Mesothelial cell of epicardium (in vitro differentiated cells): ENCODE data around the gene RPL15. TPM values are rescaled to one million over a fixed set of nuclear protein-coding genes. Genes with fewer than 3 reads are reported as not detected.

ENCODE experiments used
- DNase-seq, 2 experiments: peaks; one replicate each; pipeline ENCODE4 v3.0.0; 2021; ENCODE audit warnings: low spot score in 2 of 2; ENCODE audit not compliant: unreplicated experiment in 2 of 2
- H3K27ac Mint-ChIP-seq: 2 replicates; pipeline ENCODE4 v1.8.0; 2021; ENCODE audit warnings: mixed read lengths
- H3K27me3 Mint-ChIP-seq: 2 replicates; pipeline ENCODE4 v1.8.0; 2021; ENCODE audit warnings: low read depth, mixed read lengths
- H3K36me3 Mint-ChIP-seq: 2 replicates; pipeline ENCODE4 v1.8.0; 2021; ENCODE audit warnings: mixed read lengths
- H3K4me1 Mint-ChIP-seq: 2 replicates; pipeline ENCODE4 v1.8.0; 2021; ENCODE audit warnings: mixed read lengths
- H3K4me3 Mint-ChIP-seq: 2 replicates; pipeline ENCODE4 v1.8.0; 2021; ENCODE audit warnings: mild to moderate bottlenecking, moderate library complexity, mixed read lengths
- H3K9me3 Mint-ChIP-seq: 2 replicates; pipeline ENCODE4 v1.8.0; 2021; ENCODE audit warnings: mixed read lengths
- CTCF ChIP-seq: fragments of 200-600 bp; sonication (generic); IDR thresholded peaks from one replicate; pipeline ENCODE4 v1.5.0; 2021; ENCODE audit warnings: antibody characterized with exemption; ENCODE audit not compliant: unreplicated experiment
- total RNA-seq: library from RNA; stranded (reverse); gene quantifications from 3 replicates; pipeline ENCODE4 v1.2.1, GENCODE V29; 2021

Gene RPL15
- total RNA-seq, 1 donor from 2014 or later = 1,989 TPM

- Mint-ChIP-seq H3K4me1 (peaks cover 31% of the 10 kb centered on the region), H3K36me3 (no peaks in the 10 kb centered on the region), H3K4me3 (peak overlapping the region; percentile 36), H3K9me3 (no peaks in the 10 kb centered on the region), H3K27me3 (no peaks in the 10 kb centered on the region), H3K27ac (no peak overlapping the region)
- DNase-seq = no peak
- TF ChIP-seq CTCF = no peak
Measured at GRCh38 chr3:23945663-23945912, 28.7 kb downstream of the RPL15 start.

DNA sequence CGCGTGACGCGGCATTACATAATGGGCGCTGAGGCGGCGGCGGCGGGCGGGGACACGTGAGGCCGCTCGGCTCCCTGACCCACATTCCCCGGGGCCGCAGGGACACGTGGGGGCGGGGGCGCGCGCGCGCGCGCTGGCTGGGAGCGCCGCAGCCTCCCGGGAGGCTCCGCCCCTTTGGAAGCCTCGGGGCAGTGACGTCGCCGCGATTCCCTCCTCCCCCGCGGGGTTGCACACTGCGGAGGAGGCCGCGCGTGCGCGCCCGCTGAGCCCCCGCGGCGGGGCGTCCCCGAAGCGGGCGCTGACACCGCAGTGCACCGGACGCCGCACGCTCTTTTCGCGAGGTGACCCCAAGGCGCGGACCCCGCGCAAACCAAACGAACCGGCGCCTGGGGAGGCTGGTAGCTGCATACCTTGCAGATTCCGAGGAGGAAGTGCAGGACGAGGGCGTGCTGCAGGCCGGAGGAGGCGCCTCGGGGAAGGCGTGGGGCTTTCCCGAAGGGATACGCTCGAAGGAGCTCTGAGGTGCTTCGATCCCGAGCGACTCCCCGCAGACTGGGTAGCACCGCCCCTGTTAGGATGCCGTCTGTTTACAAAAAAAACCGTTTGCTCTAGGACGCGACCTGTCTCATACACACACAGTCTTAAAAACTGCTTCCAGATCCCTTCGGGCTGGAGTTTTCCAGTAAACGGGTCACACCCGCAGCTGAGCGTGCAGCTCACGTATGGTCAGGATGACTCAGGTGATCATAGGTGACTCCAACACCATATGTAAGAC, 29.2 kb downstream of the RPL15 start:
- no peaks in the 10 kb centered on the region for H3K36me3 Mint-ChIP-seq
- H3K4me1 Mint-ChIP-seq = peaks cover 33% of the 10 kb centered on the region
- H3K27me3 Mint-ChIP-seq = no peaks in the 10 kb centered on the region
- peak; percentile 98 for DNase-seq
- no peak for TF ChIP-seq CTCF
- peak overlapping the region; percentile 97 for H3K27ac Mint-ChIP-seq
- H3K4me3 Mint-ChIP-seq = peak overlapping the region; percentile 80
- H3K9me3 Mint-ChIP-seq = no peaks in the 10 kb centered on the region

GRCh38 chr3:23948761-23949160, 31.8 kb downstream of the RPL15 start:
- Mint-ChIP-seq H3K27ac (no peak overlapping the region), H3K9me3 (no peaks in the 10 kb centered on the region), H3K4me1 (peaks cover 46% of the 10 kb centered on the region), H3K36me3 (no peaks in the 10 kb centered on the region), H3K27me3 (no peaks in the 10 kb centered on the region), H3K4me3 (no peak overlapping the region)
- no peak for TF ChIP-seq CTCF
- no peak for DNase-seq

GRCh38 chr3:23949784-23950183, 32.9 kb downstream of the RPL15 start:
- H3K36me3 Mint-ChIP-seq = no peaks in the 10 kb centered on the region
- no peak for DNase-seq
- H3K27ac Mint-ChIP-seq = no peak overlapping the region
- no peaks in the 10 kb centered on the region for H3K9me3 Mint-ChIP-seq
- TF ChIP-seq CTCF = no peak
- H3K27me3 Mint-ChIP-seq = no peaks in the 10 kb centered on the region
- H3K4me3 Mint-ChIP-seq = no peak overlapping the region
- peaks cover 47% of the 10 kb centered on the region for H3K4me1 Mint-ChIP-seq

- peaks cover 2% of the 10 kb centered on the region for H3K36me3 Mint-ChIP-seq
- no peaks in the 10 kb centered on the region for H3K27me3 Mint-ChIP-seq
- H3K9me3 Mint-ChIP-seq = no peaks in the 10 kb centered on the region
- H3K4me3 Mint-ChIP-seq = no peak overlapping the region
- no peak for DNase-seq
- H3K4me1 Mint-ChIP-seq = peaks cover 48% of the 10 kb centered on the region
- H3K27ac Mint-ChIP-seq = no peak overlapping the region
- TF ChIP-seq CTCF = no peak
Measured at GRCh38 chr3:23950293-23950692, 33.4 kb downstream of the RPL15 start.

DNA sequence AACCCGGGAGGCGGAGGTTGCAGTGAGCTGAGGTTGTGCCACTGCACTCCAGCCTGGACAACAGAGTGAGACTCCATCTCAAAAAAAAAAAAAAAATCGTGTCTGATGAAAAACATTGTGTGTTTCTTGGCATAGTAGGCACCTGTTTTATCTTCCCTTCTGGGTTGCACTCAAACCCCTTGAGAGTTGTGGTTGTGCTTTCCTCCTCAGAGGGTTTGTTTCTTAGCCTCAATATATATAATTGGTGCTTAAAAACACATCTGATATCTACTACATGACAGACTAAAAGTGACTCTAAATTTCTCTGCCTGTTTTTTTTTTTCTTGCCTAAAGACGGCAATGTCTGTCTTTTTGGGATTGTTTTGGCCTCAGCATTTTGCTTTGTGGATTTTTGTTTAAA, 35.7 kb downstream of the RPL15 start:
- no peaks in the 10 kb centered on the region for H3K9me3 Mint-ChIP-seq
- peaks cover 43% of the 10 kb centered on the region for H3K4me1 Mint-ChIP-seq
- DNase-seq = no peak
- H3K36me3 Mint-ChIP-seq = peaks cover 11% of the 10 kb centered on the region
- TF ChIP-seq CTCF = no peak
- no peak overlapping the region for H3K27ac Mint-ChIP-seq
- H3K27me3 Mint-ChIP-seq = no peaks in the 10 kb centered on the region
- H3K4me3 Mint-ChIP-seq = no peak overlapping the region
